Neural cell (in vitro differentiated cells): ENCODE measurements around the gene ADAMTS16. TPM values are rescaled to one million over a fixed set of nuclear protein-coding genes. Genes with fewer than 3 reads are reported as not detected.

Experiments
- H2AFZ ChIP-seq: fragments of 200-600, 300-800 bp; sonication (generic), shearing (Covaris generic); 2 replicates; pipeline ENCODE4 v1.6.0; 2014; ENCODE audit warnings: low read depth, mild to moderate bottlenecking, antibody characterized with exemption, low read length, moderate library complexity
- H3F3A ChIP-seq: fragments of 200-600 bp; shearing (Covaris generic); 2 replicates; pipeline ENCODE4 v1.6.1; 2016; ENCODE audit warnings: mild to moderate bottlenecking, moderate library complexity, mixed read lengths, antibody characterized with exemption, low read length; ENCODE audit not compliant: insufficient read depth, poor library complexity, severe bottlenecking
- H3K27ac ChIP-seq: fragments of 200-600, 300-800 bp; sonication (generic), shearing (Covaris generic); 2 replicates; pipeline ENCODE4 v1.5.1; 2014; ENCODE audit warnings: mild to moderate bottlenecking, low read length, moderate library complexity
- H3K27me3 ChIP-seq: fragments of 300-800, 200-600 bp; sonication (generic), shearing (Covaris generic); 2 replicates; pipeline ENCODE4 v1.6.0; 2014; ENCODE audit warnings: mild to moderate bottlenecking, low read depth, low read length, moderate library complexity; ENCODE audit not compliant: insufficient read depth
- H3K36me3 ChIP-seq: fragments of 300-800, 200-600 bp; sonication (generic), shearing (Covaris generic); 2 replicates; pipeline ENCODE4 v1.5.1; 2014; ENCODE audit warnings: mild to moderate bottlenecking, antibody characterized with exemption, low read length, moderate library complexity; ENCODE audit not compliant: insufficient read depth
- H3K4me2 ChIP-seq: fragments of 300-800, 200-600 bp; sonication (generic), shearing (Covaris generic); 2 replicates; pipeline ENCODE4 v1.6.0; 2014; ENCODE audit warnings: mild to moderate bottlenecking, low read length
- H3K4me3 ChIP-seq: fragments of 300-800, 200-600 bp; sonication (generic), shearing (Covaris generic); 2 replicates; pipeline ENCODE4 v1.5.1; 2014; ENCODE audit warnings: mild to moderate bottlenecking, low read length, moderate library complexity
- H3K79me2 ChIP-seq: fragments of 200-600 bp; shearing (Covaris generic); replicated peaks from 2 replicates; pipeline ENCODE4 v1.6.0; 2014; ENCODE audit warnings: mild to moderate bottlenecking, low read length, moderate library complexity; ENCODE audit not compliant: insufficient read depth
- H3K9ac ChIP-seq: fragments of 300-800, 200-600 bp; sonication (generic), shearing (Covaris generic); 2 replicates; pipeline ENCODE4 v1.6.1; 2016; ENCODE audit warnings: mild to moderate bottlenecking, low read length, mixed read lengths
- H3K9me2 ChIP-seq: fragments of 200-600 bp; shearing (Covaris generic); 2 replicates; pipeline ENCODE4 v1.6.1; 2016; ENCODE audit warnings: mild to moderate bottlenecking, low read length, mixed read lengths; ENCODE audit not compliant: insufficient read depth
- H3K9me3 ChIP-seq: fragments of 200-600, 300-800 bp; sonication (generic), shearing (Covaris generic); 2 replicates; pipeline ENCODE4 v1.6.1; 2016; ENCODE audit warnings: mild to moderate bottlenecking, mixed run types, low read length, moderate library complexity, mixed read lengths
- H4K20me1 ChIP-seq: fragments of 200-600 bp; shearing (Covaris generic); 2 replicates; pipeline ENCODE4 v1.6.1; 2016; ENCODE audit warnings: mild to moderate bottlenecking, mixed run types; ENCODE audit not compliant: insufficient read depth
- EP300 ChIP-seq: fragments of 450-650 bp; conservative IDR thresholded peaks from 2 replicates; pipeline ENCODE4 v1.6.1; 2014; ENCODE audit warnings: antibody characterized with exemption, mild to moderate bottlenecking, moderate library complexity; ENCODE audit not compliant: poor library complexity, severe bottlenecking
- EZH2 ChIP-seq: fragments of 200-600, 300-800 bp; shearing (Covaris generic), sonication (generic); IDR thresholded peaks from 2 replicates; pipeline ENCODE4 v1.6.1; 2014; ENCODE audit warnings: antibody characterized with exemption, low read length, borderline replicate concordance, mild to moderate bottlenecking; ENCODE audit not compliant: insufficient read depth, poor library complexity, severe bottlenecking
- MXI1 ChIP-seq: fragments of 450-650 bp; conservative IDR thresholded peaks from 2 replicates; pipeline ENCODE4 v1.6.1; 2014; ENCODE audit warnings: antibody characterized with exemption, mild to moderate bottlenecking; ENCODE audit not compliant: poor library complexity, severe bottlenecking
- POLR2AphosphoS5 ChIP-seq: IDR thresholded peaks from 2 replicates; pipeline ENCODE4 v1.6.1; 2012
- RAD21 ChIP-seq: fragments of 450-650 bp; conservative IDR thresholded peaks from 2 replicates; pipeline ENCODE4 v1.6.1; 2014; ENCODE audit warnings: antibody characterized with exemption, mild to moderate bottlenecking, moderate library complexity
- REST ChIP-seq: IDR thresholded peaks from 2 replicates; pipeline ENCODE4 v1.6.1; 2012; ENCODE audit warnings: borderline replicate concordance
- SMC3 ChIP-seq: fragments of 450-650 bp; conservative IDR thresholded peaks from 2 replicates; pipeline ENCODE4 v1.6.1; 2014; ENCODE audit warnings: antibody characterized with exemption, mild to moderate bottlenecking, moderate library complexity; ENCODE audit not compliant: poor library complexity
- TAF1 ChIP-seq: IDR thresholded peaks from 2 replicates; pipeline ENCODE4 v1.6.1; 2012; ENCODE audit warnings: low read depth
- polyA plus RNA-seq: library from polyadenylated mRNA; depleted of rRNA; stranded (reverse); fragments of >200 nt; gene quantifications from 2 replicates; pipeline ENCODE4 v1.2.3, GENCODE V29; 2014
- TF ChIP-seq, protein P1 (sequence below): fragments of 450-650 bp; IDR thresholded peaks from 2 replicates; pipeline ENCODE4 v1.5.1; 2014; ENCODE audit warnings: antibody characterized with exemption, mild to moderate bottlenecking, moderate library complexity; ENCODE audit not compliant: poor library complexity, severe bottlenecking

The ADAMTS16 gene
- polyA plus RNA-seq, 1 donor from 2014 or later: 1.3 TPM

DNA sequence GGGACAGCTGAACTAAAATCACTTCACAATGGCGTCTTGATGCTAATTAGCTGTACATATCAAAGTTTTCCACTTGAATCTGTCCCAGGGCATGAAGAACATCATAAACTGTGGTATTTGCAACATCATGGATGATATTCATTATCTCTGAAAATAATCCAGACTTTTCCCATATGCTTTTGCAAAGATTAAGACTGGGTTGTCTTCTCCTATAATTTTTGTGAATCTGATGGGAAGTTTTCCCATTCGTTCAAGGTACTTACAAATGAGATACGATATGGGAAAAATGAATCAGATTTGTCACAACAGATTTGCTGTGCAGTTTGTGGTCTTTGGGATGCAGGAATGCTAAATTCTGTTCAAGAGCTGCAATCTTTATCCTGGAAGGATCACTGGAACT lies 17.4 kb upstream of the ADAMTS16 start:
- TF ChIP-seq RAD21 (no peak), EP300 (no peak), TAF1 (no peak), REST (no peak), MXI1 (no peak), EZH2 (no peak), POLR2AphosphoS5 (no peak), SMC3 (no peak)
- TF ChIP-seq, protein P1, sequence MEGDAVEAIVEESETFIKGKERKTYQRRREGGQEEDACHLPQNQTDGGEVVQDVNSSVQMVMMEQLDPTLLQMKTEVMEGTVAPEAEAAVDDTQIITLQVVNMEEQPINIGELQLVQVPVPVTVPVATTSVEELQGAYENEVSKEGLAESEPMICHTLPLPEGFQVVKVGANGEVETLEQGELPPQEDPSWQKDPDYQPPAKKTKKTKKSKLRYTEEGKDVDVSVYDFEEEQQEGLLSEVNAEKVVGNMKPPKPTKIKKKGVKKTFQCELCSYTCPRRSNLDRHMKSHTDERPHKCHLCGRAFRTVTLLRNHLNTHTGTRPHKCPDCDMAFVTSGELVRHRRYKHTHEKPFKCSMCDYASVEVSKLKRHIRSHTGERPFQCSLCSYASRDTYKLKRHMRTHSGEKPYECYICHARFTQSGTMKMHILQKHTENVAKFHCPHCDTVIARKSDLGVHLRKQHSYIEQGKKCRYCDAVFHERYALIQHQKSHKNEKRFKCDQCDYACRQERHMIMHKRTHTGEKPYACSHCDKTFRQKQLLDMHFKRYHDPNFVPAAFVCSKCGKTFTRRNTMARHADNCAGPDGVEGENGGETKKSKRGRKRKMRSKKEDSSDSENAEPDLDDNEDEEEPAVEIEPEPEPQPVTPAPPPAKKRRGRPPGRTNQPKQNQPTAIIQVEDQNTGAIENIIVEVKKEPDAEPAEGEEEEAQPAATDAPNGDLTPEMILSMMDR: no peak
- H3K9me2 ChIP-seq: no peaks in the 10 kb centered on the region
- H3K9me3 ChIP-seq: no peaks in the 10 kb centered on the region

GRCh38 chr5:5124231-5124630 lies 15.9 kb upstream of the ADAMTS16 start:
- H3K9ac ChIP-seq: no peak overlapping the region
- no peak overlapping the region for H3K4me2 ChIP-seq
- no peaks in the 10 kb centered on the region for H3K79me2 ChIP-seq
- H3K27ac ChIP-seq: no peak overlapping the region
- no peaks in the 10 kb centered on the region for H3F3A ChIP-seq
- H3K27me3 ChIP-seq: no peaks in the 10 kb centered on the region
- no peaks in the 10 kb centered on the region for H4K20me1 ChIP-seq
- no peak overlapping the region for H3K4me3 ChIP-seq
- TF ChIP-seq EZH2 (no peak), RAD21 (no peak), MXI1 (no peak), EP300 (no peak), SMC3 (no peak)
- H3K9me2 ChIP-seq: no peaks in the 10 kb centered on the region
- no peak overlapping the region for H2AFZ ChIP-seq
- no peaks in the 10 kb centered on the region for H3K9me3 ChIP-seq
- no peaks in the 10 kb centered on the region for H3K36me3 ChIP-seq

More for the DNA sequence above, 17.4 kb upstream of the ADAMTS16 start:
- Histone ChIP-seq H3K27ac (no peak overlapping the region), H3K4me2 (no peak overlapping the region), H3K36me3 (no peaks in the 10 kb centered on the region), H3K4me3 (no peak overlapping the region), H3K27me3 (no peaks in the 10 kb centered on the region), H4K20me1 (no peaks in the 10 kb centered on the region), H2AFZ (no peak overlapping the region), H3K9ac (no peak overlapping the region), H3F3A (no peaks in the 10 kb centered on the region), H3K79me2 (no peaks in the 10 kb centered on the region)
